Type B pancreatic cell (in vitro differentiated cells): ENCODE measurements around the gene NCKIPSD. TPM values are rescaled to one million over a fixed set of nuclear protein-coding genes. Genes with fewer than 3 reads are reported as not detected.

Source experiments
- DNase-seq: peaks from one replicate; pipeline ENCODE4 v3.0.0; 2021; ENCODE audit warnings: mixed read lengths; ENCODE audit not compliant: unreplicated experiment; ENCODE audit errors: extremely low spot score
- H3K27ac Mint-ChIP-seq: 2 replicates; pipeline ENCODE4 v1.8.0; 2021; ENCODE audit warnings: mild to moderate bottlenecking, mixed read lengths
- H3K27me3 Mint-ChIP-seq: 2 replicates; pipeline ENCODE4 v1.8.0; 2021; ENCODE audit warnings: mixed read lengths
- H3K36me3 Mint-ChIP-seq: 2 replicates; pipeline ENCODE4 v1.8.0; 2021; ENCODE audit warnings: mixed read lengths
- H3K4me1 Mint-ChIP-seq: one replicate; pipeline ENCODE4 v1.8.0; 2021; ENCODE audit warnings: mixed read lengths; ENCODE audit not compliant: unreplicated experiment
- H3K4me3 Mint-ChIP-seq: 2 replicates; pipeline ENCODE4 v1.8.0; 2021; ENCODE audit warnings: mild to moderate bottlenecking, mixed read lengths
- H3K9me3 Mint-ChIP-seq: 2 replicates; pipeline ENCODE4 v1.8.0; 2021; ENCODE audit warnings: mixed read lengths
- CTCF ChIP-seq: fragments of 200-600 bp; sonication (generic); conservative IDR thresholded peaks from 2 replicates; pipeline ENCODE4 v1.5.0; 2021; ENCODE audit warnings: antibody characterized with exemption, mild to moderate bottlenecking
- total RNA-seq: library from RNA; stranded (reverse); gene quantifications from 2 replicates; pipeline ENCODE4 v1.2.1, GENCODE V29; 2021; ENCODE audit warnings: low replicate concordance

The NCKIPSD gene
- total RNA-seq, 1 donor from 2014 or later = 22.1 TPM

- Mint-ChIP-seq H3K4me1 (peaks cover 18% of the 10 kb centered on the region), H3K36me3 (peaks cover 29% of the 10 kb centered on the region), H3K9me3 (peaks cover 4% of the 10 kb centered on the region), H3K27me3 (no peaks in the 10 kb centered on the region), H3K27ac (no peak overlapping the region), H3K4me3 (no peak overlapping the region)
- TF ChIP-seq CTCF = no peak
- no peak for DNase-seq
Measured at GRCh38 chr3:48697952-48698351, 12.2 kb upstream of the NCKIPSD start.

GRCh38 chr3:48696601-48697000 is 10.9 kb upstream of the NCKIPSD start:
- peaks cover 10% of the 10 kb centered on the region for H3K4me1 Mint-ChIP-seq
- no peak for DNase-seq
- no peaks in the 10 kb centered on the region for H3K9me3 Mint-ChIP-seq
- peak overlapping the region; percentile 64 for H3K27ac Mint-ChIP-seq
- H3K27me3 Mint-ChIP-seq = no peaks in the 10 kb centered on the region
- H3K36me3 Mint-ChIP-seq = peaks cover 23% of the 10 kb centered on the region
- TF ChIP-seq CTCF = no peak
- no peak overlapping the region for H3K4me3 Mint-ChIP-seq

GRCh38 chr3:48696156-48696555 is 10.4 kb upstream of the NCKIPSD start:
- Mint-ChIP-seq H3K9me3 (no peaks in the 10 kb centered on the region), H3K27me3 (no peaks in the 10 kb centered on the region), H3K36me3 (peaks cover 26% of the 10 kb centered on the region), H3K4me1 (peaks cover 10% of the 10 kb centered on the region), H3K4me3 (no peak overlapping the region), H3K27ac (peak overlapping the region; percentile 64)
- no peak for DNase-seq
- no peak for TF ChIP-seq CTCF

- Mint-ChIP-seq H3K4me3 (no peak overlapping the region), H3K36me3 (peaks cover 29% of the 10 kb centered on the region), H3K27ac (peak overlapping the region; percentile 73), H3K9me3 (no peaks in the 10 kb centered on the region), H3K4me1 (peaks cover 10% of the 10 kb centered on the region), H3K27me3 (no peaks in the 10 kb centered on the region)
- DNase-seq = no peak
- no peak for TF ChIP-seq CTCF
Measured at GRCh38 chr3:48695393-48695753, 9.7 kb upstream of the NCKIPSD start.

- H3K4me3 Mint-ChIP-seq = peak overlapping the region; percentile 26
- peak overlapping the region; percentile 73 for H3K27ac Mint-ChIP-seq
- peaks cover 29% of the 10 kb centered on the region for H3K36me3 Mint-ChIP-seq
- H3K27me3 Mint-ChIP-seq = no peaks in the 10 kb centered on the region
- H3K4me1 Mint-ChIP-seq = peaks cover 10% of the 10 kb centered on the region
- no peak for TF ChIP-seq CTCF
- no peak for DNase-seq
- no peaks in the 10 kb centered on the region for H3K9me3 Mint-ChIP-seq
Measured at GRCh38 chr3:48694610-48695392, 9.1 kb upstream of the NCKIPSD start.
